GM12875 (cell line): Measurements from ENCODE around the gene NCKAP5.

Experiments used
- H3K4me3 ChIP-seq: one replicate; pipeline ENCODE4 v1.5.1; 2011; ENCODE audit warnings: low read depth, low read length, control low read depth
- TF ChIP-seq, protein P1 (sequence below): IDR thresholded peaks from 2 replicates; pipeline ENCODE4 v1.5.1; 2011; ENCODE audit warnings: low read depth, mild to moderate bottlenecking, control low read depth, inconsistent platforms, low read length, moderate library complexity, borderline replicate concordance; ENCODE audit not compliant: insufficient read depth

Gene NCKAP5

DNA sequence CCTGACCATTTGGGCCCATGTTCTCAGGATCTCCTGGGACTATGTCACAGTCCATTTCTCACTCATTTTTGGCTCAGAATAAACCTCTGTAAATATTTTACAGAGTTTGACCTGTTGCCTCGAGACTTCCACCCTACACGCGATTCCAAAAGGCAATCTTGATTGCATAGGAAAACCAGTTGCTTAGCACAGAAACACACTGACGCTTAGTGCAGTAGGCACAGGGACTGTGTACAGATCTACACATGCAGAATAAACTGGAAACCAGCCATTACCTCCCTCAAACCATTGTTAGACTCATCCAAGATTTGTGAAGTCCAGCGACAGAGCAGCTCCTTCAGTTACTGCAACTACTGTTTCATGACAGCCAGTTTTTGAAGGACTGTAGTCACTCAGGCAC is 73.0 kb downstream of the NCKAP5 start:
- no peak overlapping the region for H3K4me3 ChIP-seq
- TF ChIP-seq, protein P1, sequence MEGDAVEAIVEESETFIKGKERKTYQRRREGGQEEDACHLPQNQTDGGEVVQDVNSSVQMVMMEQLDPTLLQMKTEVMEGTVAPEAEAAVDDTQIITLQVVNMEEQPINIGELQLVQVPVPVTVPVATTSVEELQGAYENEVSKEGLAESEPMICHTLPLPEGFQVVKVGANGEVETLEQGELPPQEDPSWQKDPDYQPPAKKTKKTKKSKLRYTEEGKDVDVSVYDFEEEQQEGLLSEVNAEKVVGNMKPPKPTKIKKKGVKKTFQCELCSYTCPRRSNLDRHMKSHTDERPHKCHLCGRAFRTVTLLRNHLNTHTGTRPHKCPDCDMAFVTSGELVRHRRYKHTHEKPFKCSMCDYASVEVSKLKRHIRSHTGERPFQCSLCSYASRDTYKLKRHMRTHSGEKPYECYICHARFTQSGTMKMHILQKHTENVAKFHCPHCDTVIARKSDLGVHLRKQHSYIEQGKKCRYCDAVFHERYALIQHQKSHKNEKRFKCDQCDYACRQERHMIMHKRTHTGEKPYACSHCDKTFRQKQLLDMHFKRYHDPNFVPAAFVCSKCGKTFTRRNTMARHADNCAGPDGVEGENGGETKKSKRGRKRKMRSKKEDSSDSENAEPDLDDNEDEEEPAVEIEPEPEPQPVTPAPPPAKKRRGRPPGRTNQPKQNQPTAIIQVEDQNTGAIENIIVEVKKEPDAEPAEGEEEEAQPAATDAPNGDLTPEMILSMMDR, result no peak

DNA sequence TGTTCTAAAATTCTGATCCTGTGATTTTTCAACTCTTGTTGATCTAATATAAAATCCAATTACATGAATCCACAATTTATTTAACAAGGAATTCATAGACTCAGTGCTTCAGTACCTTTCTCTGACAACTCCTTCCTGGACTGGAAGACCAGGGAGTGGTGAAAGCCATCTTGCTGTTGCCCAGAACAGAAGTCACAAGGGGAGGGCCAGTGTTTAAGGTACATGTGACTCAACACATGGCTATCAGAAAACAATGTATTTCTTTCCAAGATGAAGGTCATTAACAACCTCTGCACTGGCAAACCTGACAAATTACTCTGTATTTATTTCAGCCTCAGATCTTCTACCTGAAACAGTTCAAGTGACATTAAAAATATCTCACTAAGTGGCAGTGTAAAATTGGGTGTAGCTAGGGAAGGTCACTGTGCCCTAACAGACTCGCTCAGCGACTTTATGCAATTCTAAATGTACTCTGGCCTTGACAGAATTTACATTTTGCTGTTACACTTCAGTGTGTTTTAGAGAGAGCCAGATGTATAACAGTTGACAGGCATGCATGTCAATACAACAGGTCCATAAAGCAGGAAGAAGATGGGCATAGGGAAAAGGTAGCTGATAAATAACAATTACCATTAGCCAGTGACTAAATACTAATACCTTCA is 75.4 kb downstream of the NCKAP5 start:
- no peak overlapping the region for H3K4me3 ChIP-seq
- TF ChIP-seq, protein P1, result no peak

DNA sequence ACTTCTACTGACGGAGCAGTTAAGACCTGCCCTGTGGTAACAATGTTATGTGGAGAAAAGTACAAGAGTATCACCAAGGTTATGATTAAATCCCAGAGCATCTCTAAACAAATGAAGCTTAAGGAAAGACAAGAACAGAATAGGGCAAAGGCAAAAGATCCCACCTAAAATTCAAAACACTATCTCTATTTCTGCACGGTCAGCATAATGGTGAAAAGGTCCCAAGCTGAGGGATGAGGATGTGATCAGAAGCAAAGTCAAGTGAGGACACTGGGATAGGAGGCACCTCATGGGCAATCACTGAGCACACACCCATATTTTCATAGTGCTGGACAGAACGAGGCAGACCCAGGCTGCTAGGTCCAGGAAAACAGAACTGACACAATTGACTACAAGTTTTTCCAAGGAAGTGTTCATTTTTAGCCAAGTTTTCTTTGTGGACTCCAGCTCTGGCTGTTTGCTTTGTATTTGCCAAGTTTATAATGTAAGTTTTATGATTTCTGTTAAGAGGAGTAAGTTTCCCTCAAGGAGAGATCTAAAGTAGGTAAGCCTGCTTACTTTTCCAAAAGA is 77.8 kb downstream of the NCKAP5 start:
- TF ChIP-seq, protein P1, result no peak
- no peak overlapping the region for H3K4me3 ChIP-seq

DNA sequence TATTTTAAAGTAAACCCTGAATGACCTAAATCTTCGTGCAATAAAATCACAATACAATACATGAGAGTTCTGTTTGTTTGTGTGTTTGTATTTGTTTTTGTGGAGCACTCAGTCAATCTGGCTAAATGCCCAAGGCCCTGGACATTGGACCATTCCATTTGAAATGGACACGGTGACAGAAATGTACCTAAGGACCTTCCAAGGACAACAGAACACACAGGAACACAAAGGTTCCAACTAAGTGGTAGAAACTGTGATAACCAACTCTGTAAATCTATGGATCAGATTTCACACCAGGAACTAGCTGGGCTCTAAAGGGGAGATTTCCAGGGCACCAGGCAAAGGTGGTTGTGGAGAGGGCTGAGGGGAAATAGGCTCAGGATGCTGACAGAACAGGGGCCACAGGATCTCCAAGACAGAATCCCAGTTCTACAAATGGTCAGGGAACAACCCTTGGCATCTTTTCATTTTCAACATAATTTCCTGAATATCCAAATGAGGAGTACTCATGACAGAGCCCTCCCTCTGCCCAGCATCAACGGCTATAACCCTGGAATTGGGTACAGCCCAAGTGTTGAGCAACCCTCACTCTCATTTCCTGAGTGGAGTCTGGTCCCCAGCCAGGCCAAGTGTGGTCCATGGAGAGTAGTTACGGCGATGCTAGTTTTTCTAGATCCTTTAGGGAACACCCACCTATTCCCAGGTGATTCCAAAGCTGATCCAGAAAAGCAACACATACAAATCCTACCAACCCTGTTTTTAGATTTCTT is 78.4 kb downstream of the NCKAP5 start:
- TF ChIP-seq, protein P1, result no peak

DNA sequence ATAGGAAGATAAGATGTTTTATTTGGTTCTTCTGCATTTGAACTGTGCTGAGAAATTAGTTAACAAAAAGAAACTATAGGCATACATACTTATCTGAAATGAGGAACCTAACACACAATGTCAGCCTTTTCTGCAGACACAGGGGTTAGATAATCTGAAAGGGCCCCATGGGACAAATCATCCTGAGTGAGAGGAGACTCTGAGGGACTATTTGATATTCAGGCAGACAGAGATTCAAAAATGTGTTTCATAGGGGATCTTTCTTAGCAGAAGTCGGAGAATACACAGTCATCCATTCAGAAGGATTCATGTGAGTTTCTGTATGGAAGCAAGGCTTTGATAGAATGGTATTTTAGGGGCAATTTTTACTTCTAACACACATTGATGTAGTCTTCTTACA is 79.1 kb downstream of the NCKAP5 start:
- H3K4me3 ChIP-seq, result no peak overlapping the region
- TF ChIP-seq, protein P1, result no peak

More for the DNA sequence above, 78.4 kb downstream of the NCKAP5 start:
- H3K4me3 ChIP-seq, result no peak overlapping the region

DNA sequence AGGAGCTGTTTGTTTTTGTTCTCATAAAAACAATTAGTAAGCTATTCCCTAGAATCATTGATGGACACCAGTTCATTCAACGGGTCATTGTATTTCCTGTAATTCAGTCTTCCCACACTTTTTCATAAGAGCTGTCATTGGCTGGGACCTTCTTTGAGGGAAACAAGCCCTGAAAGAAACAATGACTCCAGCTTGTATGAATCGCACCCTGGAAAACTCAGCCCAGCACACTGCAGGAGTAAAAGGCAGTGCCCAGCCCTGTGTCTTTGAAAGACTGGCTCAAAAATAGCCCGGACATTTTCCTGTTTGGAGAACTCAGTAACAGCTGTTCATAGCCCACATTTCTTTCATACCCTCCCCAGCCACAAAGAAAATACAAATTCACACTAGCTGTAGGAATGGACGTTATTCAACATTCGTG is 81.5 kb downstream of the NCKAP5 start:
- no peak overlapping the region for H3K4me3 ChIP-seq
- TF ChIP-seq, protein P1, result no peak
